Fibroblast of mammary gland (primary cell): ENCODE data around the gene BTNL9.
"Not testable (repeated sequence)": the region's sequence is repeated elsewhere in the genome, so short reads cannot be mapped to it uniquely, and the experiment has no call there.

ENCODE experiments used
- DNase-seq: peaks from one replicate; pipeline ENCODE4 v3.0.0-alpha.2; 2010; ENCODE audit warnings: low read depth
- H3K4me3 ChIP-seq: 2 replicates; pipeline ENCODE4 v1.5.1; 2011; ENCODE audit warnings: low read depth, mild to moderate bottlenecking, low read length, moderate library complexity; ENCODE audit not compliant: control insufficient read depth
- TF ChIP-seq, protein P1 (sequence below): conservative IDR thresholded peaks from 2 replicates; pipeline ENCODE4 v1.5.1; 2011; ENCODE audit warnings: low read depth, low read length, inconsistent platforms; ENCODE audit not compliant: control insufficient read depth, insufficient read depth

Gene BTNL9

DNA sequence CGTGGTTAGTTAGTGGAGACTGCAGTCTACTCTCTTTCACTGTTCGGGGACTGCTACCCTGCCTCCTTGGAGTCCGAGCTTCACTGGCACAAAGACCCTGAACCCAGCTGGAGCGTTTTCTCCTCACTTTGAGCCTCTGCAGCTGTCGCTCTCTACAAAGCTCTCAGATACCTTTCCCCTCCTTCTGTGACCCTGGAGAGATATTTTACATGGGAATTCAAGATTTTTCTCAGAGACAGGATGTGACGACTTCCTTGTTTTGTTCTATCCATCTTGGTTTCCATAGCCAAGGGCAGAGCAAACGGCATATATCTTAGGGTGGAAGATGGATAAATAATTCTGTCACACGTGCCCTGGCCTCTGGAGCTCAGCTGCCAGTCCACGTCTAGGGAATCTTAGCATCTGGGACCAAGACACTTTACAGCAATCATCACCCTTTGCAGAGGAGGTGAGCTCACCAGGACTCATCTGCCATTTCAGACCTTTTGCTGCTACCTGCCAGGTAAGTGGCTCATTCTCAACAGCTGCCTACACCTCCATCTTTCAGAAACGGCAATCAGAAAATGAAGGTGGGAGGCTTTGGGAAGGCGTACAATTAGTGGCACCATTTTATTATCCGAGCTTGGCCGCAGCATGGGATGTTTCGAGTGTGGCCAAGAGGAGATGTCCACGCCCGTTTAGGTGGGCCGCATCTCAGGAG is at the start of gene BTNL9:
Gene BTNL9 (plus strand): TSS at position 336 of the 700 bp plus-strand sequence. CDS start 5,224 bp downstream, outside the sequence.
- no peak for DNase-seq
- H3K4me3 ChIP-seq = no peak within 1 kb of the TSS
- TF ChIP-seq, protein P1, sequence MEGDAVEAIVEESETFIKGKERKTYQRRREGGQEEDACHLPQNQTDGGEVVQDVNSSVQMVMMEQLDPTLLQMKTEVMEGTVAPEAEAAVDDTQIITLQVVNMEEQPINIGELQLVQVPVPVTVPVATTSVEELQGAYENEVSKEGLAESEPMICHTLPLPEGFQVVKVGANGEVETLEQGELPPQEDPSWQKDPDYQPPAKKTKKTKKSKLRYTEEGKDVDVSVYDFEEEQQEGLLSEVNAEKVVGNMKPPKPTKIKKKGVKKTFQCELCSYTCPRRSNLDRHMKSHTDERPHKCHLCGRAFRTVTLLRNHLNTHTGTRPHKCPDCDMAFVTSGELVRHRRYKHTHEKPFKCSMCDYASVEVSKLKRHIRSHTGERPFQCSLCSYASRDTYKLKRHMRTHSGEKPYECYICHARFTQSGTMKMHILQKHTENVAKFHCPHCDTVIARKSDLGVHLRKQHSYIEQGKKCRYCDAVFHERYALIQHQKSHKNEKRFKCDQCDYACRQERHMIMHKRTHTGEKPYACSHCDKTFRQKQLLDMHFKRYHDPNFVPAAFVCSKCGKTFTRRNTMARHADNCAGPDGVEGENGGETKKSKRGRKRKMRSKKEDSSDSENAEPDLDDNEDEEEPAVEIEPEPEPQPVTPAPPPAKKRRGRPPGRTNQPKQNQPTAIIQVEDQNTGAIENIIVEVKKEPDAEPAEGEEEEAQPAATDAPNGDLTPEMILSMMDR = no peak

DNA sequence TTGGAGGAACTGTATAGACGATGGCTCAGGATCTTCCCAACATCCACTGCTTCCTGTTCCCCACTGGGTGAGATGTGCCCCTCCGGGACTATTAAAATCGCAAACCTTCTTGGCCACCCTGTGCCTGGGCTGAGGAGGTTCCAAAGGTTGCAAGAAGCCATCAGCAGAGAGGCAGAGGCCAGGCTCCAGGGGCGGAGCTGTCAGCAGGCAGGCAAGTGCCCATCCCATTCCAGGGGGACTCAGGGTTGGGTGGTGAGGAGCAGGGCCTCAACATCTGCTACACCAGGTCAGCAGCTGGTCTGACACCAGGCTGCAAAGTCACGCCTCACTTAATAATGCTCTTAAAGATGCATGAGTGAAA is 49.2 kb upstream of the BTNL9 start:
- TF ChIP-seq, protein P1 = no peak
- no peak for DNase-seq
- no peak overlapping the region for H3K4me3 ChIP-seq

DNA sequence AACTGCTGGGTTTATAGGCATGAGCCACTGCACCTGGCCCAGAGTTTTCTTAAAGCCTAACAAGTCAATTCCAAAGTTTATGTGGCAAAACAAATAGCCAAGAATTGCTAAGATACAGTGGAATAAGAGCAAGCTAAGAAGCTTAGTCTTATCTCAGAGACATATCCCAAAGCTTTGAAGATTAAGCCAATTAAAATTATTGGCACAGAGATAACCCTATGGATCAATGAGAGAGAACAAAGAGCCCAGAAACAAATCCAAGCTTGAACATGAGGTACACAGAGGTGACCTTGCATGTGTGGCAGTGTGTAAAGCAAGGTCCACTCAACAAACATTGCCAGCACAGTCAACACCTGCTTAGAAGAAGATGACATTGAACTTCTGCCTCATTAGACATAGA is 38.1 kb upstream of the BTNL9 start:
- no peak overlapping the region for H3K4me3 ChIP-seq
- DNase-seq = no peak
- TF ChIP-seq, protein P1 = no peak

DNA sequence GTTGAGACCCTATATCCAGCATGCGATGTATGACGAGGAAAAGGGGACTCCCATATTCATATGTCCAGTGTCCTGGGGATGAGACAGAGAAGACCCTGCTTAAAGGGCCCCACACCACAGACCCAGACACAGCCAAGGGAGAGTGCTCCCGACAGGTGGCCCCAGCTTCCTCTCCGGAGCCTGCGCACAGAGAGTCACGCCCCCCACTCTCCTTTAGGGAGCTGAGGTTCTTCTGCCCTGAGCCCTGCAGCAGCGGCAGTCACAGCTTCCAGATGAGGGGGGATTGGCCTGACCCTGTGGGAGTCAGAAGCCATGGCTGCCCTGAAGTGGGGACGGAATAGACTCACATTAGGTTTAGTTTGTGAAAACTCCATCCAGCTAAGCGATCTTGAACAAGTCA is 34.3 kb upstream of the BTNL9 start:
- no peak overlapping the region for H3K4me3 ChIP-seq
- DNase-seq = no peak
- TF ChIP-seq, protein P1 = no peak

DNA sequence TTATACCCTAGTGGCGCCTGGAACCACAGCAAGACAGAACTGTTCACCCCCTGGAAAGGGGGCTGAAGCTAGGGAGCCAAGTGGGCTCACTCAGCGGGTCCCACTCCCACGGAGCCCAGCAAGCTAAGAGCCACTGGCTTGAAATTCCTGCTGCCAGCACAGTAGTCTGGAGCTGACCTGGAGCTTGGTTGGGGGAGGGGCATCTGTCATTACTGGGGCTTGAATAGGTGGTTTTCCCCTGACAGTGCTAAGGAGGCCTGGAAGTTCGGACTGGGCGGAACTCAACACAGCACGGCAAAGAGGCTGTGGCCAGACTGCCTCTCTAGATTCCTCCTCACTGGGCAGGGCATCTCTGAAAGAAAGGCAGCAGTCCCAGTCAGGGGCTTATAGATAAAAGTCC is 31.9 kb upstream of the BTNL9 start:
- TF ChIP-seq, protein P1 = no peak
- DNase-seq = no peak
- no peak overlapping the region for H3K4me3 ChIP-seq

DNA sequence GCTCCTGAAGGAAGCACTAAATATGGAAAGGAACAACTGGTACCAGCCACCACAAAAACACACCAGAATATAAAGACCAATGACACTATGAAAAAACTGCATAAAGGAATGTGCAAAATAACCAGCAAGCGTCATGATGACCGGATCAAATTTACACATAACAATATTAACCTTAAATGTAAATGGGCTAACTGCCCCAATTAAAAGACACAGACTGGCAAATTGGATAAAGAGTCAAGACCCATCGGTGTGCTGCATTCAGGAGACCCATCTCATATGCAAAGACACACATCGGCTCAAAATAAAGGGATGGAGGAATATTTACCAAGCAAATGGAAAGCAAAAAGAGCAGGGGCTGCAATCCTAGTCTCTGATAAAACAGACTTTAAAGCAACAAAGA is 30.0 kb upstream of the BTNL9 start:
- not testable (repeated sequence) for H3K4me3 ChIP-seq, DNase-seq

DNA sequence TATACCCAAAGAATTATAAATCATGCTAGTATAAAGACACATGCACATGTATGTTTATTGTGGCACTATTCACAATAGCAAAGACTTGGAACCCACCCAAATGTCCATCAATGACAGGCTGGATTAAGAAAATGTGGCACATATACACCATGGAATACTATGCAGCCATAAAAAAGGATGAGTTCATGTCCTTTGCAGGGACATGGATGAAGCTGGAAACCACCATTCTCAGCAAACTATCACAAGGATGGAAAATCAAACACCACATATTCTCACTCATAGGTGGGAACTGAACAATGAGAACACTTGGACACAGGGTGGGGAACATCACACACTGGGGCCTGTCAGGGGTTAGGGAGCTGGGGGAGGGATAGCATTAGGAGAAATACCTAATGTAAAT is 25.4 kb upstream of the BTNL9 start:
- H3K4me3 ChIP-seq, DNase-seq: not testable (repeated sequence)

DNA sequence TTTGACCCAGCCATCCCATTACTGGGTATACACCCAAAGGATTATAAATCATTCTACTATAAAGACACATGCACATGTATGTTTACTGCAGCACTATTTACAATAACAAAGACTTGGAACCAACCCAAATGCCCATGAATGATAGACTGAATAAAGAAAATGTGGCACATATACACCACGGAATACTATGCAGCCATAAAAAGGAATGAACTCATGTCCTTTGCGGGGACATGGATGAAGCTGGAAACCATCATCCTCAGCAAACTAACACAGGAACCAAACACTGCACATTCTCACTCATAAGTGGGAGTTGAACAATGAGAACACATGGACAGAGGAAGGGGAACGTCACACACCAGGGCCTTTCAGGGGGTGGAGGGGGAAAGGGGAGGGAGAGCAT is 22.6 kb upstream of the BTNL9 start:
- not testable (repeated sequence) for H3K4me3 ChIP-seq, DNase-seq
